GM18861 (cell line): ENCODE measurements around the gene PDE9A.

Experiments
- ATAC-seq: cut with Tn5 transposase; IDR thresholded peaks from one replicate; pipeline ENCODE4 v1.9.1; 2021; ENCODE audit not compliant: unreplicated experiment

The PDE9A gene

DNA sequence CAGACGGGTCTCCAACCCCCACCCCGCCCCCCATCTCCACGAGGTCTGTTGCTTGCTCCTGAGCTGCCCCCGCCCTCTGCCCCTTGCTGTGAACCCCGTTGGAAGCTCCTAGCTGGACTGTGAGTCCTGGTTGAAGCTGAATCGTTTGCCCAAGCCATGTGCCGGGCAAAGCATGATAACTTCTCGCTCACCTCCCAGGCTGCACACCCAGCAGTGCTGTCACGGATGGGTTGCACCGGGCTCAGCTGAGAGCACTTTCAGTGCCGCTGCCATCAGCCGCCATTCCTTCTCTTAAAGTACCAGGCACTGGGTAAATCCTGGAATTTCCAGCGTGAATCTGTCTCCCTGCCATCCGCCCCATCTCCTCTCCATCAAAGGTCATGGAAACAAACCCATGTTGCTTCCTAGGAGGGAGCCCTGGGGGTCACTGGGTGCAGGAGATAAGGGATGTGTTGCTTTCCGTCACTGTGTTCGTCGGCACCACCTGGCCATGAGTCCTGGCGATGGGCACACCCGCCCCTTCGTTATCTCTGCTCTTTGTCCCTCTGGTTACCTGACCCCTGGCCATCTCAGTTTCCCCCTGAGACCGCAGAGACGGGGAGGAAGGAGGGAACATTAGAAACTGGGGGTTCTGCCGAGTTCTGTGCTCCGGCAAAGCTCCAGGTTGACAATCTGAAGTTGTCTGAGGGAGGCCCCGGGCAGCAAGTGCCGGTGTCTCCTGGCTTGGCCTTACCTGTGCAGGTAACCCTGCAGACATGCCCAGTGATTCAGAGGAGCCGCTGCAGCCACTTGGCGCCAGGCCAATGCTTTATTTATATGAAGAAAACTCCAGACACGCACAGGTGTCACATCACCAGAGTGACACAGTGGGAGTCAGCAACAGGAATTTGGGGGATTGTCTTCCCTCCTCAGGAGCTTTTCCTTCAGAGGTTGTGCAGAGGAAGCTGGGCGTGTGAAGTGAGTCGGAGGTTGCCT lies 2.7 kb downstream of the PDE9A start:
- no peak for ATAC-seq

DNA sequence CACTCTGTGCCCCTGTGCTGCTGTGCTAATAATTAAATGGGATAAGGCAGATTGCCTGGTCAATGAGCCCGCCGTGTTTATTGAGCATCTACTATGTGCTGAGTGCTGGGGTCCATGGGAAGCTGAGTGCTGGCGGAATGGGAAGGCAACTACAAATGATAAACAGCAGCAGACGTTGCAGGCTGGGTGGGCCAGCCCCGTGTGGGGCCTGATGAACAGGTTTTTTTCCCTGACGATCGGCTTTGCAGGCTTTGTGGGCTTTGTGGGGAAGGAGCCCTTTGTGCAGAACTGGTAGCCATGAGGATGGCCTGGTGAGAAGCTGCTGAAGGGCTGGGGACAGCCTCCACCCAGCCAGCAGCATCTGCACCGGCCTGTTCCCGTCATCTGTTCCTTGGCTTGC lies 3.5 kb downstream of the PDE9A start:
- no peak for ATAC-seq

DNA sequence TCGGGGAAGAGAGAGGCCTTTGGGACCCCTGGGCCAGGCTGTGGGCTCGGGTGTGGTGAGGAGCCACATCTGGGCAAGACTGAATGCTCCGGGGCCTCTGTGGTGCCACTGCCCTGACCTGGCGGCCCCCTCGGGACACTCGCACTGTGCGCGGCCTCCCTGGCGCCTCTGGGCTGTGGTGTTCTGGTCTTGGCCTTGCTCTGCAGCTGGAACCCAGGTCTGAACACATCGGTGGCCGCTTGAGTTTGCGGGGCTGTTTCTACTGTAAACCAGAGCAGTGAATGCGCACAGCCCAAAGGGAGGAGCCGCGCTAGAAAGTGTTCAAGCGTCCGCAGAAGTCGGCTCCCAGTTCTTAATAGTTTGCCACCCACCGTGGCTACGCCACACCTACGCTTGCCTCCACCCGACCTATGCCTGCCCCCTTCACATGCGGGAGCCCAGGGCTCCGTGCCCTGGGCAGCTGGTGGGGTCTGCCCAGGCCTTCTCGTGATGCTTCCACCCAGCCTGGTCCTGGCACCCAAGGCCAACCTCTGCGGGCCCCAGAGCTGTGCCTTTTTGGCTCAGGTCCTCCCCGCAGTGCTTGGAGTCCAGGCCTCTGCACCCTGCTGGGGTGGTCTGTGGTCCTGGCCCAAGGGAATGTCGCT lies 4.4 kb downstream of the PDE9A start:
- ATAC-seq, result no peak

DNA sequence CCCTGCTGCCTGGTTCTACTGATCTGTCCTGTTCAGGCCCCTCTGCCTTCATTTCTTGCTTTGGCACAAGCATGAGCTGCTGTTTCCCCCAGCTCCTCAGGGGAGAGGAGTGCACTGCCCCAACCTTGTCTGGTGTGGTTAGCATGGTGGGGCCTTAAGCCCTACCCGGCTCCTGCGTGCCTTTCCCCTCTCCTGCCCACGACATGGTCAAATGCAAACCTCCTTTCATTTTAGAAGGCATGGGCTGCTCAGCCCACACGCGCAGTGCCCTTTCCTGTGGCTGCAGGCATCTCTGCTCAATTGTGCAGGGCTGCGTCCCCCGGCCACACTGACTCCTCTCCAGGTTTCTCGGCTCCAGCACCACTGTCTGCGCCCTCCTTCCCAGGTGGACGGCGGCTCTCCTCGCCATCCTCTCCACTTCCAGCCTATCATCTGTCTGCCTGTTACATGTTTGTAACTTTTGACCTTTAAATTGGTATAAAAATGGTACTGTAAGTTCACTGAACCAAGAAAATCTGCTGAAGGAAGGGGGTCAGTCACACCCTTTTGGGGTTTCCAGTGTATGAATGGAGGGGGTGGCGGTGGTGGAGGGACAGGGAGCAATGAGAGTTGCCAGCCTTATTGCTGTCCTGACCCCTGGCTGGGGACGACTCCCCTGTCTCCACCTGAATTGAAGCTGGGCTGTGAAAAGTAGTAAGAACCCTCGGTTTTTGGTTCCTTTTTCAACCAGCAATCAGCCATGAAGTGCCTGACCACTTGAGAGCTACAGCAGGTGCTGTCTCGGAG lies 5.1 kb downstream of the PDE9A start:
- ATAC-seq, result no peak

DNA sequence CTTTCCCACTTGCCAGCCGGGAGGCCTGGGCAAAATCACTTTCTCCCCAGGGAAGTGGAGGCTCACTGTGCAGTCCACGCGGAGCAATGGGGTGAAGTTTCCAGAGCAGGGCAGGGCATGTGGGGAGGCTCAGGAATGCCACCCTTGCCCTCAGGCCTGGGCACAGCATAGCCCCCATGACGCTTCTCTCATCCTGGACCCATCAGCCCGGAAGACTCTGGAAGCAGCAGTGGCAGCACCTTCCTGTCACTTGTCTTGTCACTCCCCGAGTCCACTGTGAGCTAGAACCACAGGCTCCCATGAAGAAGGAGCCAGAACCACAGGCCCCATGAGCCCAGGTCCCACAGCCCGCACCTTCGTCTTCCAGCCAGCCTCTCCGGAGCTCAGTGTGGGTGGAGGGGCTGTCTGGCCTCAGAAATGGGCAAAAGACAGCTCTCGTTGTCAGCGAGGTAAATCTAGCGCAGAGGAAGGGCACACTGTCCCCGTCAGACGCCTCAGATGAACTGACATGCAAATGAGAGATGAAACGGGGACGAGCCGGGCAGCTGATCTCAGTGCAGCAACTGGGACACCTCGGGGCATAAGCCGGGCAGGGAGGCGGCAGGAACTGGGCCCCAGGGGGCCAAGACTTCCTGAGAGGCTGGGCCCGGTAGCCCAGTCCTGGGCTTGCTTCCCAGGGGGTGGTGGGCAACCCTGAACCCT lies 6.1 kb downstream of the PDE9A start:
- no peak for ATAC-seq

DNA sequence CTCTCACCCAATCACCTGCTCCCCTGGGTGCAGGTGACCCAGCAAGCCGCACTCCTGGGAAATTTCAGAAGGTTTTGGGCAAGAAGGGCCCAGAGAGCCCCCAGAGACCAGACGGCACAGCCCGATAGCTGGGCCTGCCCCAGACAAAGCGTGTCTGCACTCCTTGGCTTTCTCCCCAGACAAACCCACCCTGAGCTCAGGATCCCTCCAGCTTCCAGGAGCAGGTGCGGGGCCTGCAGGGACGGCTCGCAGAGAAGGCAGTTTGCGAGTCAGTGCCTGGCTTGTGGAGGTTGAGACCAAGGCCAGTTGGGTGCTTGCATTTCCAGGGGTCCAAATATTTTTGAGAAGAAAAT lies 6.7 kb downstream of the PDE9A start:
- no peak for ATAC-seq

DNA sequence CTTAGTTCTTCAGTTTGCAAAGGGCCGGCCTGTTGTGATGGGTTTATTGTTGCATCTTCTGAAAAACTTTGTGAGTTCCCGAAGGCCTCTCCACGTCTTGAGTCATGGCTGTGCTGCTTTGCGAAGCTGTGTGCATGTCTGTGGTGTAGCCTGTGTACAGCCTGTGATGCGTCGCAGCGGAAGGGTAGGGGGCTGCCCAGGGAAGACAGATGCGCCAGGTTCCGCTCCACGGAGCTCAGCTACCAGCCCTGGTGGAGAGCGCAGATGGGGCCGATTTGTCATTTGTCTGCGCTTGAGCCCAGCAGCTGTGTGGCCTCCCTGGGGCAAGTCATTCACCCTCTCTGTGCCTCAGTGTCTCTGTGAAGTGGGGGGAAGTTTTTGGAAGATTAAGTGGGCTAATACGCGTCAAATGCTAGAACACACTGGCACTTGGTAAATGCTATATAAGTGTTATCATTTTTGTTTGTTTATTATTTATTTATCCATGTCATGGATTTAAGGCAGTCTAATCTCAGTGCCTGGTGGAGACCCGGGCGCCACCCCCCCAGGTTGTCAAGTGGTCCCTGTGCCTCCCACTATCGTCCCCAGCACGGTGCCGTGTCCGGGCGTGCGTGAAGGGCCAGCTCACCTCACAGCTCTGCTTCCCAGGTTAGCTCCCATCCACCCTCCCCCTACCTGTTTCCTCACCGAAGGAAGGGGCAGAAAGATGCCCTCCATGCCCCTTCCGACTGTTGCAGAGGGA lies 8.4 kb downstream of the PDE9A start:
- ATAC-seq, result no peak

DNA sequence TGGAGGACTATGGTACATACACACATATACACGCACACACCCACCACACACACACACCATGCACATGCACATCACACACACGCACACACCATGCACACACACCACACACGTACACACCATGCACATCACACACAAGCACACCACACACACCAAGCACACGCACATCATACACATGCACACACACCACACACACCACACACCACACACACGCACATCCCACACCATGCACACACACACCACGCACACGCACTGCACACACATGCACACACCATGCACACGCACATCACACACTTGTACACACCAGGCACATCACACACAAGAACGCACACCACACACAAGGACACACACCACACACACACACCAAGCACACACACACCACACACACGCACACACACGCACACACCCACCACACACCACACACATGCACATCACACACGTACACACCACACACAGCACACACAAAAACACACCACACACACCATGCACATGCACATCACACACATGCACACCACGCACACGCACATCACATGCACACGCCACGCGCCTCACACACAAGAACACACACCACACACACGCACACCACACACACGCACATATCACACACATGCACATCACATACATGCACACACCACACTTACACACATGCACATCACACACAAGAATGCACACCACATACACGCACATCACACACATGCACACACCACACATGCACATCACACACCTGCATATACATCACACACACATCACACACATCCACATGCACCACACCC lies 9.2 kb downstream of the PDE9A start:
- ATAC-seq, result no peak

DNA sequence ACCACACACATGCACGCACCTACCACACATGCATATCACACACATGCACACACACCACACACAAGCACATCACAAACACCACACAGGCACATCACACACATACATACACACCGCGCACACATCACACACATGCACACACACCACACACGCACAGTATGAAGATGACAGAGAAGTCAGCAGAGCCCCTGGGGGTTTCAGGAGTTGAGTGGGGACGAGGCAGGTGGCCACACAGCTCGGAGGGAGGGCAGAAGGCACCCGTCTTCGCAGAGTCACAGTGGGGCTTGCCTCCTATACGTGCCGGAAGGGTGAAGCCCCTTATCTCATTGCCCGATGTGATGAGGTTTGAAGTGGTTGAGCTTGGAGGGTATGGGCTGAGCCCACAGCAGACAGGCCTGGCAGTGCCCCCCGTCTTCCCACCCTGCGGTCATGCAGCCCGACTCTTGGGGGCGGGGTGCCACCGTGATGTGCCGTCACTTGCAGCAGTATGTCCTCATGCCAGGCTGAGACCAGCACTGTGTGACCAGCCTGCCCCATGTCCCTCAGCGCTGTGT lies 9.9 kb downstream of the PDE9A start:
- no peak for ATAC-seq

DNA sequence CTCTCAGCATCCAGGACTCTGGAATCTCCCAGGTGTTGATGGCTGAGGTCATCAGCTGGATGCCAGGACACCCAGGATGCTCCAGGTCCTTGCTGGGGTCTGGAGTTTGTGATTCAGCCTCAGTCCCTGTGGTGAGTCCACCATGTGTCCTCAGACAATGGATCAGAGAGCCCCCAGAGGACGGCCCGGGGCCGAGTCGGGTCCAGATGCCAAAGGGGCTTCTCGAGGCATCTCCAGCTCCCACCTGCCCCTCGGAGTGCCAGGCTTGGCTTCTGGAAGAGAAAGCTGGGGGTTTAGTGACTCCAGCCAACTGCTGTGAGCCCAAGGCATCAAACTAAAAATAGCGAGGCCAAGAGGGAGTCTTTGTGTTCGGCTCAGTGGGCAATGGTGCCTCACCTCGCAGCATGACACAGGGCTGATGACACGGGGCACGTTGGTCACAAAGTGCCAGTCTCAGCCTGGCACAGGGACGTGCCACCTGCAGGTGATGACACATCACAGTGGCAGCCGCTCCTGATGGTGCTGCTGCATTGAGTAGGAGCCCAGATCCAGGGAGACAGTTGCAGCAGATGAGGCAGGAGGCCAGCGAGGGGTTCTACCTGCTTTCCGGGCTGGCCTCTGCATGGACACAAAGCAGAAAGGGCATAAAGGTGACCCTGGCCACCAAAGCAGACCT lies 10.6 kb downstream of the PDE9A start:
- ATAC-seq, result no peak

DNA sequence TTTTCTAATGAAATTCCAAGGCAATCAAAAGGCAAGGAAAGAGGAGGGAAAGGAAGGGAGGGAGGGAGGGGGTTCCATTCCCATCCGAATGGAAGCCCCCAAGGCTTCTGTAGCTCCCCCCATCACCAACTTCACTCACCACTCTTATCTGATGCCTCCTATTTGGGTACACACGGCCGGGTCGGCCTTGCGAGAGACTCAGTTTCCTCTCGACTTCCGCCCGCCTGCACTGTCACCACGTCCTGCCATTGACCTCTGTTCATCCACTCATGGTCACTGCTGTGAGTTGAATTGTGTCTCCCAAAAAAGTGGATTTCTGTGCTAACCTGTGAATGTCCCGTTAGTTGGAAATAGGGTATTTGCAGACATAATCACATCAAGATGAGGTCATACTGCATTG lies 11.2 kb downstream of the PDE9A start:
- ATAC-seq, result no peak

DNA sequence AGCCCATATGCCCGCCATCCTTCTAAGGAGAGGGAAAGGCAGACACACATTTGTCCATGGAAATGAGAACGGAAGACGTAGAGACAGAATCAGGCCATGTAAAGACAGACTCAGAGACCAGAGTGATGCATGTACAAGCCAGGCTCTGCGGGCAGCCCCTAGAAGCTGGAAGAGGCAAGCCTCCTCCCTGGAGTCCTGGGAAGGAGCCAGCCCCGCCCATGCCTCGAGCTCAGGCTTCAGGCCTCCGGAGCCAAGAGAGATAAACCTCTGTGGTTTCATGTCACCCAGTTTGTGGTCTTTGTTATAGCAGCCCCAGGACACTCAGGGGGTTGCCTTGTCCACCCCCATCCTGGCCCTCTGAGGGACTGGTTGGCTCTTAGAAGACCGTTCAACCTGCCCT lies 11.6 kb downstream of the PDE9A start:
- no peak for ATAC-seq

DNA sequence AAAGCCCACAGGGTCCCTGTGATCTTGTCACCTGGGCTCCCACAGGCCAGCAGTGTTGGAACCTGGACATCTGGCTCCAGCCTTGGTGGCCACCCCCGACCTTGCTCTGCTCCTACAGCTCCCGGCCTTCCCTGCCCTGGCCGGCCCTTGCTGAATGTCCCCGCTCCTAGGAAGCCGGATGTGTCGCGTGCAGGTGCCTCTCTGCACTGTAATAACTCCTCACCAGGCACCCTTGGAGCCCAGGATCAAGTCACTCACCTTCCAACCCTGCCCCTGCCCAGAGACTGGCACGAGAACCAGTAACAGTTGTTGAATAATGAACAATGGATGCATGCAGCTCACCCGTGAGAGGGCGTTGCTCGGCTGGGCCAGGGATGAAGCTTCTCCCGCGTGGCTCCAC lies 12.1 kb downstream of the PDE9A start:
- ATAC-seq, result no peak

DNA sequence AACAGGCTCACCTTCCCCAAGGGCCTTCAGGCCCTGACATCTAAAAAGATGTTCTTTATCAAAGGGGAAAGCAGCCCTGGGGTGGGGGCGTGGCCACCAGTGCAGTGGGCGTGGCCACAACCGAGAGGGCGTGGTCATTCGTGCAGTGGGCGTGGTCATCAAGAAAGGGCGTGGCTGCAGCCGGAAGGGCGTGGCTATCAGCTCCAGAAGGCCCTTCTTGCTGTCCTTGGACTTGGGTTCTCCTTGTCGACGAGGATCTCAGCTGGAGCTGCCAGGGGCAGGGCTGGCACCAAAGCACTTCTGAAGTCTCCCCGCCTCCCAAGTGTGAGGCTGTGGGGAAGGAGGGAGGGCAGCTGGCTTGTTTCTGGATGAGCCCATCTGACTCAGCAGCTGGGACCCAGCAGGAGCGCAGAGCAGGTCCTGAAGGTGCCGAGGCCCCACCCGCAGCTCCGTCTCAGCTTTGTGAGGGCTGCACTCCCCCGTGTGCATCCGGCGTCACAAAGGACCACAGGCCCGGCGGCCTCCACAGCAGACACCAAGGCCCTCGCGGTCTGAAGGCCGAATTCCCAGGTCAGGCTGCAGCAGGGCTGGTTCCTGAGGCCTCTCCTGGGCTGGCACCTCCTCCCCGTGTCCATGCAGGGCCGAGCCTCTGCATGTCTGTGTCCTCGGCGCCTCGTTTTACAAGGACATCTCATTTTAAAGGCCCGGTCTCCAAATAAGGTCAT lies 12.8 kb downstream of the PDE9A start:
- no peak for ATAC-seq

DNA sequence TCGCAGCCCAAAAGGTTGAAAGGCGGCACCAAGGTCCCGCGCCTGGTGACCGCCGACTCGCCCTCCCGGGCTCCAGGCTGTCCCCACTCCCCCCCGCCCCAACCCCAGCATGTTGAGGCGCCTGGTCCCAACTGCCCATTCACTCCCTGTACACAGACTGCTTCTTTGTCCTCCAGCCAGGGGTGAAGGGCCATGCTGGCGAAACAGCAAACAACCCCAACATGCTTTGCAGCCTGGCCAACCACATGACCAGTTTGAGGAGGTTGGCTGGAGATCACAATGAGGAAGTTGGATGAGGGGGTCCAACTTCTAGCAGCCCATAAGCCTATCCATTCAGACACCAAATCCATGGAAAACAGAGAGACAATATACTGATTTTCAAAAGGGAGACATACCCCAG lies 13.5 kb downstream of the PDE9A start:
- ATAC-seq, result no peak

DNA sequence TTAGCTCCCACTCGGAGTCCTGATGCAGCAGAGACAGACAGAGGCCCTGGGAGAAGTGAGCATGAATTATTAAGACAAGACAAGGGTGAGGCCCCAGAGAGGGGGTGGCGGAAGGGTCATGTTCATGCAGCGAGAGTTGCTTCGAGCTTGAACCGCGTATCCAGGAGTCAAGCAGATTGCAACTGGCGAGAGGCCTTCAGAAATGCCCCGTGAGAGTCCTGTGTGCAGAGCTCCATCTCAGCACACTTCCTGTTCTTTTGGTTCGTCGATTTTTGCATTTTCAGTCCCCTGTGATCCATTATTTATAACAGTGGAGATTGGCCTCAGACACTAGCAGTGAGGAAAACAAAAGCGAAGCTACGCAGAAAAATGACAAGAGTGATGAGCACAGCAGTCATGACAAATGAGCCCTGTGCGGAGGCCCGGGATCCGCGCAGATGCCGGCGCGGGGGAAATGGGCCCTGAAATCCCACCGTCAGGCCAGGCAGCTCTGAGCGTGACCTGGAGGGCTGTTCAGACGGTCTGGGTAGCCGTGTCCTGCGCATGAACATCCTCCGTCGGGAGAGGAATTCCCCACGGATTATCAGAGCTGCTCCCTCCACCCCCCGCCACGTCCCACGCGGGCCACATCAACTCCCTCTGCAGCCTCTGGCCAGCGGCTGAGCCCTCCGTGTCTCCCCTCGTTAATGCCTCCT lies 15.0 kb downstream of the PDE9A start:
- no peak for ATAC-seq

DNA sequence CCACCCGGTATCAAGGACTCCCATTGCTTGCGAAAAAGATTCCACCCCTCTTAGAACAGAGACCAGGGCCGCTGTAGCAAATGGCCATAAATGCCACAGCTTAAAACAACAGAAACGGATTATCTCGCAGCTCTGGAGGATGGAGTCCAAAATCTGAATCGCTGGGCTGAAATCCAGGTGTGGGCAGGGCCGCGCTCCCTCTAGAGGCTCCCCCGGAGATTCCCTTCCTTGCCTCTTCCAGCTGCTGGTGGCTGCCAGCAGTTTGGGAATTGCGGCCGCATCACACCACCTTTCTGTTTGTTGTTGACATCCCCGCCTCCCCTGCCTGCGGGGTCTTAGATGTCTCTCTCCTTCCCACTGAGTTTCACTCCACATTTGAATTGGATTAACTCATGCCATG lies 15.6 kb downstream of the PDE9A start:
- ATAC-seq, result no peak
